OCI-LY3 (cell line): Measurements from ENCODE around the gene COL6A2.

Experiments used
- H2AFZ ChIP-seq: fragments of 200-600, 300-600 bp; shearing (Covaris generic); 2 replicates; pipeline ENCODE4 v1.6.0; 2014; ENCODE audit warnings: antibody characterized with exemption, low read depth, low read length
- H3K27ac ChIP-seq: fragments of 200-600, 300-600 bp; sonication (generic); 2 replicates; pipeline ENCODE4 v1.5.1; 2014; ENCODE audit warnings: mild to moderate bottlenecking, low read length, moderate library complexity, mixed read lengths
- H3K27me3 ChIP-seq: fragments of 200-600, 300-600 bp; sonication (generic); 2 replicates; pipeline ENCODE4 v1.6.1; 2014; ENCODE audit warnings: low read depth, low read length, mixed read lengths
- H3K36me3 ChIP-seq: fragments of 200-600, 300-600 bp; sonication (generic); replicated peaks from 2 replicates; pipeline ENCODE3; 2014; ENCODE audit warnings: low read depth, low read length, mixed read lengths
- H3K4me1 ChIP-seq: fragments of 300-600, 200-600 bp; sonication (generic); 2 replicates; pipeline ENCODE4 v1.6.1; 2014; ENCODE audit warnings: low read length, mixed read lengths
- H3K4me2 ChIP-seq: fragments of 200-600, 300-600 bp; sonication (generic); 2 replicates; pipeline ENCODE4 v1.6.1; 2014; ENCODE audit warnings: low read length, mixed read lengths
- H3K4me3 ChIP-seq: fragments of 300-600, 200-600 bp; sonication (generic); 2 replicates; pipeline ENCODE4 v1.5.1; 2014; ENCODE audit warnings: antibody characterized with exemption, mild to moderate bottlenecking, low read length, moderate library complexity
- H3K79me2 ChIP-seq: fragments of 300-600, 200-600 bp; shearing (Covaris generic); 2 replicates; pipeline ENCODE4 v1.6.1; 2014; ENCODE audit warnings: mild to moderate bottlenecking, low read length, mixed read lengths
- H3K9ac ChIP-seq: fragments of 300-600, 200-600 bp; shearing (Covaris generic); 2 replicates; pipeline ENCODE4 v1.6.0; 2014; ENCODE audit warnings: mild to moderate bottlenecking, low read length, moderate library complexity
- H3K9me3 ChIP-seq: fragments of 200-600, 300-600 bp; shearing (Covaris generic); 2 replicates; pipeline ENCODE4 v1.6.1; 2014; ENCODE audit warnings: low read length, mixed read lengths; ENCODE audit not compliant: insufficient read depth
- H4K20me1 ChIP-seq: fragments of 200-600, 300-600 bp; sonication (generic); 2 replicates; pipeline ENCODE4 v1.6.1; 2016; ENCODE audit warnings: low read length, mixed read lengths; ENCODE audit not compliant: insufficient read depth
- CTCF ChIP-seq: fragments of 200-600, 300-600 bp; sonication (generic); IDR thresholded peaks from 2 replicates; pipeline ENCODE4 v1.5.1; 2014; ENCODE audit warnings: antibody characterized with exemption, low read length, low read depth
- EZH2phosphoT487 ChIP-seq: fragments of 200-600 bp; shearing (Covaris generic); IDR thresholded peaks from 2 replicates; pipeline ENCODE4 v1.6.1; 2018; ENCODE audit warnings: antibody characterized with exemption, mixed run types, low read depth

COL6A2 gene

GRCh38 chr21:46081022-46081861, 16.7 kb upstream of the COL6A2 start:
- H3K4me2 ChIP-seq: no peak overlapping the region
- no peaks in the 10 kb centered on the region for H3K79me2 ChIP-seq
- no peaks in the 10 kb centered on the region for H3K4me1 ChIP-seq
- H3K9me3 ChIP-seq: no peaks in the 10 kb centered on the region
- TF ChIP-seq CTCF (no peak), EZH2phosphoT487 (no peak)
- no peak overlapping the region for H3K9ac ChIP-seq
- H3K27me3 ChIP-seq: no peaks in the 10 kb centered on the region
- no peak overlapping the region for H3K27ac ChIP-seq
- no peak overlapping the region for H2AFZ ChIP-seq
- H4K20me1 ChIP-seq: no peaks in the 10 kb centered on the region
- no peak overlapping the region for H3K4me3 ChIP-seq
- H3K36me3 ChIP-seq: no peaks in the 10 kb centered on the region

- no peak overlapping the region for H3K4me2 ChIP-seq
- H3K9ac ChIP-seq: no peak overlapping the region
- H3K9me3 ChIP-seq: no peaks in the 10 kb centered on the region
- H3K36me3 ChIP-seq: no peaks in the 10 kb centered on the region
- no peak for TF ChIP-seq EZH2phosphoT487
- TF ChIP-seq CTCF: no peak
- H3K27me3 ChIP-seq: no peaks in the 10 kb centered on the region
- no peak overlapping the region for H3K27ac ChIP-seq
- H2AFZ ChIP-seq: no peak overlapping the region
- no peaks in the 10 kb centered on the region for H3K4me1 ChIP-seq
- no peak overlapping the region for H3K4me3 ChIP-seq
- no peaks in the 10 kb centered on the region for H4K20me1 ChIP-seq
- no peaks in the 10 kb centered on the region for H3K79me2 ChIP-seq
Observed at GRCh38 chr21:46081862-46082712, 15.8 kb upstream of the COL6A2 start.

- H3K27ac ChIP-seq: no peak overlapping the region
- H2AFZ ChIP-seq: no peak overlapping the region
- no peaks in the 10 kb centered on the region for H3K36me3 ChIP-seq
- no peak overlapping the region for H3K4me3 ChIP-seq
- H3K9me3 ChIP-seq: no peaks in the 10 kb centered on the region
- H3K9ac ChIP-seq: no peak overlapping the region
- no peaks in the 10 kb centered on the region for H3K27me3 ChIP-seq
- H4K20me1 ChIP-seq: no peaks in the 10 kb centered on the region
- H3K4me2 ChIP-seq: no peak overlapping the region
- no peaks in the 10 kb centered on the region for H3K79me2 ChIP-seq
- no peaks in the 10 kb centered on the region for H3K4me1 ChIP-seq
- TF ChIP-seq CTCF (no peak), EZH2phosphoT487 (no peak)
Observed at GRCh38 chr21:46082713-46082962, 15.3 kb upstream of the COL6A2 start.
